NCI-H345 treated with DMSO at 0.1 percent for 48 hours (cell line): ENCODE results near the gene NHSL1.

ENCODE experiments used
- DNase-seq: peaks from one replicate; lab custom pipeline; 2025; ENCODE audit not compliant: unreplicated experiment; lab: John Stamatoyannopoulos, UW

NHSL1 gene

DNA sequence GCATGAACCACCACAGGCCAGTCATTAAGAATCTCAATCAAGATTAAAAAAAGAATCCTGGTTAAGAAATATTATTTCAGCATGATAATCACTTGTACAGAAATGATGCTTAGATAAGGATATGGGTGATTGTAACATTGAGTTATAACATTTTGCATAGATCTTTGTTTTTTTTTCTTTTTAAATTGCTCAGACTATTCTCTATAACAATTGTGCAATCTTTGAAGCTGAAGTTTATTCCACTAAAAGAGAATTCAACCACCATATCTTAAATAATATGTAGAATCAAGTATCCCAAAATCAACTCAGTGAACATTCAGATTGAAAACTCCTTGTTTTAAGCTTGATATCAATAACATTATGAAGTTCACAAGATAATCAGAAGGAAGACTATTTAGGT, 122.3 kb downstream of the NHSL1 start:
- no peak for DNase-seq

DNA sequence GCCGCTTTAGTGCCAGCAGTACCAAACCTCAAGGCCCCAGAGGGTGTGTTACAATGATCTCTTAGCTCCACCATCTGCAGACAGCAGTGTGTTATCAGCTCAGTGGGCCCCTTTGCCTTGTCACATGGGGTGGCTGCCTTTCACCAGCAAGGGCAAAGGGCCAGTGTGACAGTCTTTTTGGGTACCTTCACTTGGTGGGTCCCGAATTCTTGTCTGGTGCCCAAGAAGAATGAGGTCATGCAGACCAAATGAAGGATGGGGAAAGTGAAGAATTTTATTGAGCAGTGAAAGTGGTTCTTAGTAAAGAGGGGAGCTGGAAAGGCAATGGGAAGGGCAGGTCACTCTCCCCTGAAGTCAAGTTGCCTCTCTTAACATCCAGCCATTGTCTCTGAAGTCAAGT, 124.5 kb downstream of the NHSL1 start:
- DNase-seq, result no peak

DNA sequence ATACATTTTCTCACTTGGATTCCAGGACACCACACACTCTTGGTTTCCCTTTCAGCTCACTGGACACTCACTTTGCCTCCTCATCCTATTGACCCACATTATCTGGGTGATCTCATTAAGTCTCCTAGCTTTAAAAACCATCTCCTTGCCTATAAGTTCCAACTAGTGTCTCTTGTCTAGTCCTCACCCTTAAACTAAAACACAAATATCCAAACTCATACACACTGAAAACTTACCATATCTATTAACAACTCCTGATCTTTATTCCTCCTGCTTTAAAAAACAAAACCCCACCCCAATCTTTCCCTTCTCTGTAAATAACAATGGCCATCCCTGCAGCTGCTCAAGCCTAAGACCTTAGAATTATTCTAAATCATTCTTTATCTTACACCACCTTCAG, 125.1 kb downstream of the NHSL1 start:
- DNase-seq, result no peak

DNA sequence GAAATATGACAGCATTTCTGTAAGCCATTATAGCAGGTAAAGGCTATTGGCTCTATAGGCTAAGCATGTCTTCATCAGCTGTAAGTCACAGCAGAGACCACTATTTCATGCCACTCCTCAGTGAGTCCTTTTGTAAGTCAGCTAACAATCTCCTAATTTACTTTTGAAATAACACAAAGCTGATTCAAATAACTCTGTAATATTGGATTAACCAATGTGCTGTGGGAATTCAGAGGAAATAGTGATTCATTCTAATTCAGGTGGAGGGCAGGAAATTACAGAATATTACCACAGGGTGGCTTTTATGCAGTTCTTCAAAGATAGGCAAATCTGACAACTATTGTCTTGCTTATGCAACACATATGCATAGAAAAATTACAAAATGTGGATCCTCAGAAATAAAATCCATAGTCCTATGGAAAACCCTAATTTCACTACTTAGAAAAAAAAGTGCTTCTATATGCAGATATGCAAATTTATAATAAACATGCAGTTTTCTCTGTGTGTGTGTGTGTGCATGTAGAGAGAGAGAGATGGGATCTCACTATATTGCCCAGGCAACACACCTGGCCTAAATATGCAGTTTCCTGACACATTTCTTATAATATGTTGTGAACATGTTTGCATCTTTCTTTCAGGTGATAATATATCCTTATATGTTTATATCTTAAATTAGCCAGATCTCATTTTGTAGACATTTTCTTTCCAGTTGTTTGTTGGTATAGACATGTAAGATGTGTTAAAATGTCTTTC, 126.4 kb downstream of the NHSL1 start:
- DNase-seq, result no peak
